Measurements from ENCODE around the gene PPP1R27. TPM values are rescaled to one million over a fixed set of nuclear protein-coding genes. Genes with fewer than 3 reads are reported as not detected.

PPP1R27 gene
- total and polyA plus RNA-seq, 9 of the 15 experiments (the other 6 are each of a cell fraction or from before 2014, with no cell fraction given) = 0.29 to 6.9 (median 1.5) TPM; not detected in 2

DNA sequence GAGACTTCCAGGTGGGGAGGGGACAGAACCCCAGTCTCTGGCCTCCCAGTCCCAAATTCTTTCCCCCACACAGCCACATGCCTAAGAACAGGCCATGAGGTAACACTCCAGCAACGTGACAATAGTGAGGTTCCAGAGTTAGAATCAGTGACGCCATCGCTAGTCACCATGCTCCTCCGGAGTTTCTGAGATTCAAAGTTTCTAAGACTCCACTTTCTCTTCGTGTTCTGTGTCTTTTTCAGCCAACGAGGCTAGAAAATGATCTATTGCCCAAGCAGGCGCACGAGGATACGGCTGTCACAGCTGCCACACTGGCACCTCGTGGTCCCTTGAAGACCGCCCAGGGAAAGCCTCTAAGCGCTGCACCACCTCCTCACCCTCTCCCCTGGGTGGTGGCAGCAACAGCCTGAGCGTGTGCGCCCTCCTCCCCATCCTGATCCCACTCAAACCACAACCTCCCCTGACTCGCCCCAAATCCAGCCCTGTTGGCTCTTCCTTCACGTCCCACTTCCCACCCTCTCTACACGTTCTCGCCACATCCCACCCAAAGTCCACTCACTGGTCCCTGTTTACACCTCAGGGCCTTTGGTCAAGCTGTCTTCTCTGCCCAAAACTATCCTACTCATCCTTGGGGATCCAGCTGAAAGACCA is 2.8 kb downstream of the PPP1R27 start (continued):
- TF ChIP-seq, protein P1, sequence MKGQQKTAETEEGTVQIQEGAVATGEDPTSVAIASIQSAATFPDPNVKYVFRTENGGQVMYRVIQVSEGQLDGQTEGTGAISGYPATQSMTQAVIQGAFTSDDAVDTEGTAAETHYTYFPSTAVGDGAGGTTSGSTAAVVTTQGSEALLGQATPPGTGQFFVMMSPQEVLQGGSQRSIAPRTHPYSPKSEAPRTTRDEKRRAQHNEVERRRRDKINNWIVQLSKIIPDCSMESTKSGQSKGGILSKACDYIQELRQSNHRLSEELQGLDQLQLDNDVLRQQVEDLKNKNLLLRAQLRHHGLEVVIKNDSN (CRISPR knock-in tag; IDR thresholded peaks at IDR 0.05) = 0 out of 2 replicates have a peak, but pooled peaks have one; percentile 3
- TF ChIP-seq EHMT2 (IDR thresholded peaks at IDR 0.05) (no peak), TBL1XR1 (IDR thresholded peaks at IDR 0.05; ENCODE audit: low read length in 2 of 2) (no peak), ATF7 (IDR thresholded peaks at IDR 0.05) (peak; percentile 53; the same call in 1 of the 2 replicates), PRPF4 (IDR thresholded peaks at IDR 0.05; ENCODE audit: insufficient read depth, low read depth, low read length, poor library complexity, severe bottlenecking) (no peak), NRF1 (conservative IDR thresholded peaks at IDR 0.05 in 1 of 2, IDR thresholded peaks at IDR 0.05 in 1 of 2) (no peak), ZNF143 (CRISPR knock-in tag; IDR thresholded peaks at IDR 0.05) (no peak), NCOR1 (IDR thresholded peaks at IDR 0.05) (no peak), ZNF408 (CRISPR knock-in tag; IDR thresholded peaks at IDR 0.05; ENCODE audit: low read depth) (no peak), FOSL1 (tag; conservative IDR thresholded peaks at IDR 0.05) (no peak), CBX5 (IDR thresholded peaks at IDR 0.05; ENCODE audit: borderline replicate concordance, low read depth) (no peak), MBD2 (IDR thresholded peaks at IDR 0.05; ENCODE audit: borderline replicate concordance, low read depth) (no peak), ASH1L (IDR thresholded peaks at IDR 0.05; ENCODE audit: borderline replicate concordance, low read depth, partially characterized antibody) (no peak), ZFP1 (CRISPR knock-in tag; IDR thresholded peaks at IDR 0.05) (no peak), ELF4 (CRISPR knock-in tag; IDR thresholded peaks at IDR 0.05) (peak; percentile 75; the same call in 1 of the 2 replicates), ARID1B (IDR thresholded peaks at IDR 0.05) (no peak), ZFP30 (CRISPR knock-in tag; IDR thresholded peaks at IDR 0.05; ENCODE audit: borderline replicate concordance) (no peak)
- TF ChIP-seq, protein P2, sequence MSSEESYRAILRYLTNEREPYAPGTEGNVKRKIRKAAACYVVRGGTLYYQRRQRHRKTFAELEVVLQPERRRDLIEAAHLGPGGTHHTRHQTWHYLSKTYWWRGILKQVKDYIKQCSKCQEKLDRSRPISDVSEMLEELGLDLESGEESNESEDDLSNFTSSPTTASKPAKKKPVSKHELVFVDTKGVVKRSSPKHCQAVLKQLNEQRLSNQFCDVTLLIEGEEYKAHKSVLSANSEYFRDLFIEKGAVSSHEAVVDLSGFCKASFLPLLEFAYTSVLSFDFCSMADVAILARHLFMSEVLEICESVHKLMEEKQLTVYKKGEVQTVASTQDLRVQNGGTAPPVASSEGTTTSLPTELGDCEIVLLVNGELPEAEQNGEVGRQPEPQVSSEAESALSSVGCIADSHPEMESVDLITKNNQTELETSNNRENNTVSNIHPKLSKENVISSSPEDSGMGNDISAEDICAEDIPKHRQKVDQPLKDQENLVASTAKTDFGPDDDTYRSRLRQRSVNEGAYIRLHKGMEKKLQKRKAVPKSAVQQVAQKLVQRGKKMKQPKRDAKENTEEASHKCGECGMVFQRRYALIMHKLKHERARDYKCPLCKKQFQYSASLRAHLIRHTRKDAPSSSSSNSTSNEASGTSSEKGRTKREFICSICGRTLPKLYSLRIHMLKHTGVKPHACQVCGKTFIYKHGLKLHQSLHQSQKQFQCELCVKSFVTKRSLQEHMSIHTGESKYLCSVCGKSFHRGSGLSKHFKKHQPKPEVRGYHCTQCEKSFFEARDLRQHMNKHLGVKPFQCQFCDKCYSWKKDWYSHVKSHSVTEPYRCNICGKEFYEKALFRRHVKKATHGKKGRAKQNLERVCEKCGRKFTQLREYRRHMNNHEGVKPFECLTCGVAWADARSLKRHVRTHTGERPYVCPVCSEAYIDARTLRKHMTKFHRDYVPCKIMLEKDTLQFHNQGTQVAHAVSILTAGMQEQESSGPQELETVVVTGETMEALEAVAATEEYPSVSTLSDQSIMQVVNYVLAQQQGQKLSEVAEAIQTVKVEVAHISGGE (CRISPR knock-in tag; IDR thresholded peaks at IDR 0.05) = no peak
- TF ChIP-seq, protein P3, sequence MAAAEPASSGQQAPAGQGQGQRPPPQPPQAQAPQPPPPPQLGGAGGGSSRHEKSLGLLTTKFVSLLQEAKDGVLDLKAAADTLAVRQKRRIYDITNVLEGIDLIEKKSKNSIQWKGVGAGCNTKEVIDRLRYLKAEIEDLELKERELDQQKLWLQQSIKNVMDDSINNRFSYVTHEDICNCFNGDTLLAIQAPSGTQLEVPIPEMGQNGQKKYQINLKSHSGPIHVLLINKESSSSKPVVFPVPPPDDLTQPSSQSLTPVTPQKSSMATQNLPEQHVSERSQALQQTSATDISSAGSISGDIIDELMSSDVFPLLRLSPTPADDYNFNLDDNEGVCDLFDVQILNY (CRISPR knock-in tag; IDR thresholded peaks at IDR 0.05) = no peak
- TF ChIP-seq, protein P4, sequence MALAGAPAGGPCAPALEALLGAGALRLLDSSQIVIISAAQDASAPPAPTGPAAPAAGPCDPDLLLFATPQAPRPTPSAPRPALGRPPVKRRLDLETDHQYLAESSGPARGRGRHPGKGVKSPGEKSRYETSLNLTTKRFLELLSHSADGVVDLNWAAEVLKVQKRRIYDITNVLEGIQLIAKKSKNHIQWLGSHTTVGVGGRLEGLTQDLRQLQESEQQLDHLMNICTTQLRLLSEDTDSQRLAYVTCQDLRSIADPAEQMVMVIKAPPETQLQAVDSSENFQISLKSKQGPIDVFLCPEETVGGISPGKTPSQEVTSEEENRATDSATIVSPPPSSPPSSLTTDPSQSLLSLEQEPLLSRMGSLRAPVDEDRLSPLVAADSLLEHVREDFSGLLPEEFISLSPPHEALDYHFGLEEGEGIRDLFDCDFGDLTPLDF (CRISPR knock-in tag; IDR thresholded peaks at IDR 0.05) = no peak
- TF ChIP-seq, protein P5, sequence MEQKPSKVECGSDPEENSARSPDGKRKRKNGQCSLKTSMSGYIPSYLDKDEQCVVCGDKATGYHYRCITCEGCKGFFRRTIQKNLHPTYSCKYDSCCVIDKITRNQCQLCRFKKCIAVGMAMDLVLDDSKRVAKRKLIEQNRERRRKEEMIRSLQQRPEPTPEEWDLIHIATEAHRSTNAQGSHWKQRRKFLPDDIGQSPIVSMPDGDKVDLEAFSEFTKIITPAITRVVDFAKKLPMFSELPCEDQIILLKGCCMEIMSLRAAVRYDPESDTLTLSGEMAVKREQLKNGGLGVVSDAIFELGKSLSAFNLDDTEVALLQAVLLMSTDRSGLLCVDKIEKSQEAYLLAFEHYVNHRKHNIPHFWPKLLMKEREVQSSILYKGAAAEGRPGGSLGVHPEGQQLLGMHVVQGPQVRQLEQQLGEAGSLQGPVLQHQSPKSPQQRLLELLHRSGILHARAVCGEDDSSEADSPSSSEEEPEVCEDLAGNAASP (IDR thresholded peaks at IDR 0.05) = no peak
